Liver (tissue), 9 donors: Measurements from ENCODE around the gene SEMA4B. TPM values are rescaled to one million over a fixed set of nuclear protein-coding genes. Genes with fewer than 3 reads are reported as not detected.

Experiments used
- DNase-seq: peaks from one replicate; pipeline ENCODE4 v3.0.0-alpha.2; 2017; ENCODE audit warnings: low spot score
- H3K27ac ChIP-seq, 2 donors: one replicate each; pipeline ENCODE4 v1.7.0; 2013; ENCODE audit warnings: inconsistent platforms in 2 of 2, low read length in 2 of 2, control low read depth in 1 of 2, low read depth in 1 of 2, mild to moderate bottlenecking in 1 of 2
- H3K27me3 ChIP-seq, 4 donors: one replicate each; pipeline versions ENCODE4 v1.6.1 to v1.7.0; 2013; ENCODE audit warnings: low read length in 3 of 4, inconsistent platforms in 1 of 4, mild to moderate bottlenecking in 1 of 4, moderate library complexity in 1 of 4; ENCODE audit not compliant: control insufficient read depth in 4 of 4, insufficient read depth in 4 of 4
- H3K36me3 ChIP-seq, 4 donors: one replicate each; pipeline versions ENCODE4 v1.6.1 to v1.7.0; 2013; ENCODE audit warnings: low read length in 3 of 4, mild to moderate bottlenecking in 3 of 4, low read depth in 1 of 4, moderate library complexity in 1 of 4; ENCODE audit not compliant: control insufficient read depth in 4 of 4, insufficient read depth in 3 of 4
- H3K4me1 ChIP-seq, 4 donors: one replicate each; pipeline versions ENCODE4 v1.6.1 to v1.7.0; 2013; ENCODE audit warnings: low read length in 3 of 4, mild to moderate bottlenecking in 3 of 4, moderate library complexity in 1 of 4; ENCODE audit not compliant: control insufficient read depth in 4 of 4, insufficient read depth in 4 of 4
- H3K4me3 ChIP-seq, 3 donors: one replicate each; pipeline versions ENCODE4 v1.6.1 to v1.7.0; 2013; ENCODE audit warnings: low read length in 3 of 3, control low read depth in 1 of 3, low read depth in 1 of 3, mild to moderate bottlenecking in 1 of 3
- H3K9ac ChIP-seq, 2 donors: one replicate each; pipeline ENCODE4 v1.7.0; 2013; ENCODE audit warnings: low read length in 2 of 2, mild to moderate bottlenecking in 2 of 2, moderate library complexity in 2 of 2, control low read depth in 1 of 2, low read depth in 1 of 2
- H3K9me3 ChIP-seq, 4 donors: one replicate each; pipeline versions ENCODE4 v1.6.1 to v1.7.0; 2013; ENCODE audit warnings: low read length in 3 of 4; ENCODE audit not compliant: control insufficient read depth in 4 of 4
- EGR1 ChIP-seq, 2 donors: IDR thresholded peaks; 2 replicates each; pipeline ENCODE4 v1.6.1; 2016 to 2018; ENCODE audit warnings: antibody characterized with exemption in 2 of 2, low read depth in 2 of 2
- FOXA2 ChIP-seq: IDR thresholded peaks from 2 replicates; pipeline ENCODE4 v1.6.1; 2016; ENCODE audit warnings: antibody characterized with exemption
- GABPA ChIP-seq, 2 donors: IDR thresholded peaks in 1 of 2; conservative IDR thresholded peaks in 1 of 2; 2 replicates each; pipeline ENCODE4 v1.6.1; 2016; ENCODE audit warnings: antibody characterized with exemption in 2 of 2, mild to moderate bottlenecking in 1 of 2, moderate library complexity in 1 of 2
- HNF4A ChIP-seq, 2 donors: conservative IDR thresholded peaks; 2 replicates each; pipeline ENCODE4 v1.6.1; 2016; ENCODE audit warnings: antibody characterized with exemption in 2 of 2, mild to moderate bottlenecking in 2 of 2
- HNF4G ChIP-seq: IDR thresholded peaks from 2 replicates; pipeline ENCODE4 v1.6.1; 2016; ENCODE audit warnings: antibody characterized with exemption
- NR2F2 ChIP-seq: IDR thresholded peaks from 2 replicates; pipeline ENCODE4 v1.6.1; 2016; ENCODE audit warnings: antibody characterized with exemption
- RXRA ChIP-seq, 2 donors: IDR thresholded peaks; 2 replicates each; pipeline ENCODE4 v1.6.1; 2017 to 2018; ENCODE audit warnings: antibody characterized with exemption in 2 of 2, mild to moderate bottlenecking in 1 of 2
- SP1 ChIP-seq: IDR thresholded peaks from 2 replicates; pipeline ENCODE4 v1.6.1; 2018; ENCODE audit warnings: antibody characterized with exemption, mild to moderate bottlenecking
- TAF1 ChIP-seq: conservative IDR thresholded peaks from 2 replicates; pipeline ENCODE4 v1.6.1; 2016; ENCODE audit warnings: antibody characterized with exemption, mild to moderate bottlenecking
- YY1 ChIP-seq: IDR thresholded peaks from 2 replicates; pipeline ENCODE4 v1.6.1; 2016; ENCODE audit warnings: antibody characterized with exemption, mild to moderate bottlenecking
- WGBS: extraction: QIAGEN DNeasy Blood & Tissue Kit; methylation state at CpG from one replicate; pipeline ENCODE4 v1.1.7; 2013; 5-methylcytosine and 5-hydroxymethylcytosine counted together
- polyA plus RNA-seq, 2 donors: library from polyadenylated mRNA; stranded (reverse) in 1 of 2; unstranded in 1 of 2; fragments of 200-250 nt in 1 of 2; fragments of >200 nt in 1 of 2; fragmentation: Nextera tagmentation in 1 of 2; extraction: Ambion mirVana in 1 of 2; gene quantifications; one replicate each; pipeline versions ENCODE4 v1.2.1 to v1.2.3, GENCODE V29; 2013 to 2015
- total RNA-seq, 2 donors: library from RNA; depleted of rRNA; stranded (reverse); fragments of >200 nt; gene quantifications; one replicate each; pipeline ENCODE4 v1.2.3, GENCODE V29; 2014
- TF ChIP-seq, protein P1 (sequence below): IDR thresholded peaks from 2 replicates; pipeline ENCODE4 v1.6.1; 2016; ENCODE audit warnings: antibody characterized with exemption
- TF ChIP-seq, protein P2 (sequence below): IDR thresholded peaks from 2 replicates; pipeline ENCODE4 v1.6.1; 2016; ENCODE audit warnings: antibody characterized with exemption, mild to moderate bottlenecking
- TF ChIP-seq, protein P3 (sequence below): IDR thresholded peaks from 2 replicates; pipeline ENCODE4 v1.6.1; 2016; ENCODE audit warnings: antibody characterized with exemption
- TF ChIP-seq, protein P4 (sequence below): fragments of 150-350 bp; IDR thresholded peaks from 2 replicates; pipeline ENCODE4 v1.5.1; 2017; ENCODE audit warnings: improper control_type of control experiment, low read depth, low read length; ENCODE audit not compliant: missing input control
- TF ChIP-seq, protein P5 (sequence below): IDR thresholded peaks from 2 replicates; pipeline ENCODE4 v1.6.1; 2016; ENCODE audit warnings: antibody characterized with exemption
- donor health status: healthy.
- donor health status: healthy.
- donor health status: healthy.
- donor health status: healthy.
- donor health status: healthy.

Gene SEMA4B
- total and polyA plus RNA-seq, 4 donors = 14.3 to 52.2 (median 27.0) TPM

DNA sequence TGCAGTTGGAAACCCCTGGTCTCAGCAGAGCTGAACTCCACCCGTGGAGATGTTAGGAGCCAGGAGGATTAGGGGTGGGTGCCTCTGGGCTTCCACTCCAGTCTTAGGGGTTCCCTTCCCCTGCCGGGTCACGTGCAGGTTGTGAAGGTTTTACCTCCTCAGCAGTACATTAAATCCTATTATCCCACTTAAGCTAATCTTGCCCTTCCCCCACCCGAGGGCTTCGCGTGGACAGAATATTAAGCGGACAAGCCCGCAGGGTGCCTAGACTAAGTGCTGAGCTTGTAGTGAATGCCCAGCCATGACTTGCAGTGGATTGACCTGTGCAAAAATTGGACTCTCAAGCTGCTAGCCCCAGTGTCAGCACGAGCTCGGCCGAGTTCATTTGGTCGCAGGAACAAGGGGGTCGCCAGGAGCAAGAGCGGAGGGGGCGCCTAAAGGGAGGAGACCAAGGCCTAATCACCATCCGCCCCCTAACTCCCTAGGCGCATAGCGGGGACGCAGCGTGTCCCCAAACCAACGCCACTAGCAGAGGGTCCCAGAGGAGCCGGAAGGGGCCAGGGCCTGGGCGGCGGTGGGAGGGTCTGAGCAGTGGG lies 498 bp upstream of the SEMA4B start:
- H3K4me1 ChIP-seq = peaks cover 13 to 33% (median 20%) of the 10 kb centered on the region in 4 donors
- no peaks in the 10 kb centered on the region for H3K27me3 ChIP-seq
- H3K9ac ChIP-seq = peak overlapping the region in 1 of 2 donors; percentile 21
- H3K27ac ChIP-seq = peak overlapping the region; percentile 49 to 69
- H3K9me3 ChIP-seq = no peaks in the 10 kb centered on the region
- TF ChIP-seq NR2F2 = no peak
- peaks cover 0 to 11% (median 3%) of the 10 kb centered on the region in 4 donors for H3K36me3 ChIP-seq
- peak overlapping the region; percentile 60 to 77 (median 62) for H3K4me3 ChIP-seq
- 29% methylated on average over 24 of the region's 24 CpGs for WGBS
- no peak for DNase-seq

DNA sequence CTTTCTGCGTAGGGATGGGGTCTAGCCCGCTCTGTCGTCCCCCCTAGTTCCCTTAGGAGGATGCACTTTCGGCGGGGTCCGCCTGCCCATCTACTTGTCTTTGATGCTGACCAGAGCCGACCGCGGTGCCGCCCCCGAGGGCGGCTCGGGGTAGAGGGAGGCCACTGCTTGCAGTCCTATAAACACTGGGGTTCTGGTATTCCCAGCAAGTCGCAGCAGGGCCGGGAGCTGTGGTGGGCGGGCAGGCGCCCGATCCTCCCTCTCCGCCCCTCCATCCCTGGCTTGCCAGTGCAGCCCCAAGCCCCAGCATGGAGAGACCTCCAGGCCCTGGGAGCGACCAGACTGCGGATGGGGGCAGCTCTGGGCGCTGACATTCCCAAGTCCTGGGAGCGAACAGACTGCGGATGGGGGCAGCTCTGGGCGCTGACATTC lies 830 bp downstream of the SEMA4B start:
- Histone ChIP-seq H3K27ac (peak overlapping the region; percentile 49 to 69), H3K36me3 (peaks cover 0 to 19% (median 3%) of the 10 kb centered on the region in 4 donors), H3K9me3 (no peaks in the 10 kb centered on the region), H3K9ac (peak overlapping the region; percentile 30 to 42), H3K4me1 (peaks cover 15 to 38% (median 28%) of the 10 kb centered on the region in 4 donors), H3K4me3 (peak overlapping the region in 2 of 3 donors; percentile 62 to 77), H3K27me3 (no peaks in the 10 kb centered on the region)
- TF ChIP-seq, protein P1, sequence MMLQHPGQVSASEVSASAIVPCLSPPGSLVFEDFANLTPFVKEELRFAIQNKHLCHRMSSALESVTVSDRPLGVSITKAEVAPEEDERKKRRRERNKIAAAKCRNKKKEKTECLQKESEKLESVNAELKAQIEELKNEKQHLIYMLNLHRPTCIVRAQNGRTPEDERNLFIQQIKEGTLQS = no peak
- no peak for TF ChIP-seq RXRA (IDR thresholded peaks at IDR 0.05)
- TF ChIP-seq HNF4G = no peak
- TF ChIP-seq FOXA2 = no peak
- TF ChIP-seq GABPA (IDR thresholded peaks at IDR 0.05 in 1 of 2, conservative IDR thresholded peaks at IDR 0.05 in 1 of 2) = no peak
- TF ChIP-seq SP1 = no peak
- TF ChIP-seq, protein P2, sequence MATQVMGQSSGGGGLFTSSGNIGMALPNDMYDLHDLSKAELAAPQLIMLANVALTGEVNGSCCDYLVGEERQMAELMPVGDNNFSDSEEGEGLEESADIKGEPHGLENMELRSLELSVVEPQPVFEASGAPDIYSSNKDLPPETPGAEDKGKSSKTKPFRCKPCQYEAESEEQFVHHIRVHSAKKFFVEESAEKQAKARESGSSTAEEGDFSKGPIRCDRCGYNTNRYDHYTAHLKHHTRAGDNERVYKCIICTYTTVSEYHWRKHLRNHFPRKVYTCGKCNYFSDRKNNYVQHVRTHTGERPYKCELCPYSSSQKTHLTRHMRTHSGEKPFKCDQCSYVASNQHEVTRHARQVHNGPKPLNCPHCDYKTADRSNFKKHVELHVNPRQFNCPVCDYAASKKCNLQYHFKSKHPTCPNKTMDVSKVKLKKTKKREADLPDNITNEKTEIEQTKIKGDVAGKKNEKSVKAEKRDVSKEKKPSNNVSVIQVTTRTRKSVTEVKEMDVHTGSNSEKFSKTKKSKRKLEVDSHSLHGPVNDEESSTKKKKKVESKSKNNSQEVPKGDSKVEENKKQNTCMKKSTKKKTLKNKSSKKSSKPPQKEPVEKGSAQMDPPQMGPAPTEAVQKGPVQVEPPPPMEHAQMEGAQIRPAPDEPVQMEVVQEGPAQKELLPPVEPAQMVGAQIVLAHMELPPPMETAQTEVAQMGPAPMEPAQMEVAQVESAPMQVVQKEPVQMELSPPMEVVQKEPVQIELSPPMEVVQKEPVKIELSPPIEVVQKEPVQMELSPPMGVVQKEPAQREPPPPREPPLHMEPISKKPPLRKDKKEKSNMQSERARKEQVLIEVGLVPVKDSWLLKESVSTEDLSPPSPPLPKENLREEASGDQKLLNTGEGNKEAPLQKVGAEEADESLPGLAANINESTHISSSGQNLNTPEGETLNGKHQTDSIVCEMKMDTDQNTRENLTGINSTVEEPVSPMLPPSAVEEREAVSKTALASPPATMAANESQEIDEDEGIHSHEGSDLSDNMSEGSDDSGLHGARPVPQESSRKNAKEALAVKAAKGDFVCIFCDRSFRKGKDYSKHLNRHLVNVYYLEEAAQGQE = no peak
- TF ChIP-seq, protein P3, sequence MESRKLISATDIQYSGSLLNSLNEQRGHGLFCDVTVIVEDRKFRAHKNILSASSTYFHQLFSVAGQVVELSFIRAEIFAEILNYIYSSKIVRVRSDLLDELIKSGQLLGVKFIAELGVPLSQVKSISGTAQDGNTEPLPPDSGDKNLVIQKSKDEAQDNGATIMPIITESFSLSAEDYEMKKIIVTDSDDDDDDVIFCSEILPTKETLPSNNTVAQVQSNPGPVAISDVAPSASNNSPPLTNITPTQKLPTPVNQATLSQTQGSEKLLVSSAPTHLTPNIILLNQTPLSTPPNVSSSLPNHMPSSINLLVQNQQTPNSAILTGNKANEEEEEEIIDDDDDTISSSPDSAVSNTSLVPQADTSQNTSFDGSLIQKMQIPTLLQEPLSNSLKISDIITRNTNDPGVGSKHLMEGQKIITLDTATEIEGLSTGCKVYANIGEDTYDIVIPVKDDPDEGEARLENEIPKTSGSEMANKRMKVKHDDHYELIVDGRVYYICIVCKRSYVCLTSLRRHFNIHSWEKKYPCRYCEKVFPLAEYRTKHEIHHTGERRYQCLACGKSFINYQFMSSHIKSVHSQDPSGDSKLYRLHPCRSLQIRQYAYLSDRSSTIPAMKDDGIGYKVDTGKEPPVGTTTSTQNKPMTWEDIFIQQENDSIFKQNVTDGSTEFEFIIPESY = no peak
- no peak for TF ChIP-seq YY1
- no peak for TF ChIP-seq HNF4A (conservative IDR thresholded peaks at IDR 0.05)
- no peak for DNase-seq
- WGBS = 35% methylated on average over 25 of the region's 25 CpGs

DNA sequence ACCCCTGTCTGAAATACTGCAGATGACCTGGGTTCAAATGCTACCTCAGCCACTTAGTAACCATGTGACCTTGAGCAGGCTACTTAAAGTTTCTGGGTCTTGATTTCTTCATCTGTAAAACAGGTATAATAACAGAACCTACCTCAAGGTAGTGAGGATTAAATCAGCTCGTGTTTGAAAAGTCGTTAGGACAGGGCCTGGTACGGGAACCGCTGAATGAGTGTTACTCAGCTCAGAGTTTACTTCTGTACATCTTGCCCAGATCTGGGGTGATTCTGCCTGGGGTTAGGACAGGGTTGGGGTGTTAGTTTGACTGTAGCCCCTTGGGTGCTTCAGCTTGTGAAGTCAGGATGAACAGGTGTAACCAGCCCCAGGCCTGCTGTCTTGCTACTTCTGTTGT lies 1.8 kb downstream of the SEMA4B start:
- H3K27ac ChIP-seq = no peak overlapping the region
- TF ChIP-seq EGR1 (IDR thresholded peaks at IDR 0.05; ENCODE audit: low read depth in 2 of 2) (no peak), YY1 (no peak), SP1 (no peak), TAF1 (no peak), FOXA2 (no peak), HNF4A (conservative IDR thresholded peaks at IDR 0.05) (no peak), HNF4G (no peak), GABPA (IDR thresholded peaks at IDR 0.05 in 1 of 2, conservative IDR thresholded peaks at IDR 0.05 in 1 of 2) (no peak), RXRA (IDR thresholded peaks at IDR 0.05) (no peak), NR2F2 (no peak)
- TF ChIP-seq, protein P1 = no peak
- TF ChIP-seq, protein P4, sequence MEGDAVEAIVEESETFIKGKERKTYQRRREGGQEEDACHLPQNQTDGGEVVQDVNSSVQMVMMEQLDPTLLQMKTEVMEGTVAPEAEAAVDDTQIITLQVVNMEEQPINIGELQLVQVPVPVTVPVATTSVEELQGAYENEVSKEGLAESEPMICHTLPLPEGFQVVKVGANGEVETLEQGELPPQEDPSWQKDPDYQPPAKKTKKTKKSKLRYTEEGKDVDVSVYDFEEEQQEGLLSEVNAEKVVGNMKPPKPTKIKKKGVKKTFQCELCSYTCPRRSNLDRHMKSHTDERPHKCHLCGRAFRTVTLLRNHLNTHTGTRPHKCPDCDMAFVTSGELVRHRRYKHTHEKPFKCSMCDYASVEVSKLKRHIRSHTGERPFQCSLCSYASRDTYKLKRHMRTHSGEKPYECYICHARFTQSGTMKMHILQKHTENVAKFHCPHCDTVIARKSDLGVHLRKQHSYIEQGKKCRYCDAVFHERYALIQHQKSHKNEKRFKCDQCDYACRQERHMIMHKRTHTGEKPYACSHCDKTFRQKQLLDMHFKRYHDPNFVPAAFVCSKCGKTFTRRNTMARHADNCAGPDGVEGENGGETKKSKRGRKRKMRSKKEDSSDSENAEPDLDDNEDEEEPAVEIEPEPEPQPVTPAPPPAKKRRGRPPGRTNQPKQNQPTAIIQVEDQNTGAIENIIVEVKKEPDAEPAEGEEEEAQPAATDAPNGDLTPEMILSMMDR = no peak
- TF ChIP-seq, protein P5, sequence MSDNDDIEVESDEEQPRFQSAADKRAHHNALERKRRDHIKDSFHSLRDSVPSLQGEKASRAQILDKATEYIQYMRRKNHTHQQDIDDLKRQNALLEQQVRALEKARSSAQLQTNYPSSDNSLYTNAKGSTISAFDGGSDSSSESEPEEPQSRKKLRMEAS = no peak
- TF ChIP-seq, protein P3 = no peak

More for the DNA sequence above, 1.8 kb downstream of the SEMA4B start:
- Histone ChIP-seq H3K9ac (no peak overlapping the region), H3K4me1 (peaks cover 17 to 45% (median 29%) of the 10 kb centered on the region in 4 donors), H3K4me3 (no peak overlapping the region), H3K36me3 (peaks cover 0 to 19% (median 3%) of the 10 kb centered on the region in 4 donors), H3K27me3 (no peaks in the 10 kb centered on the region), H3K9me3 (no peaks in the 10 kb centered on the region)
- WGBS = 92% methylated on average over 4 of the region's 4 CpGs
- no peak for DNase-seq
